ENCODE data around the gene RDH11.

The RDH11 gene

DNA sequence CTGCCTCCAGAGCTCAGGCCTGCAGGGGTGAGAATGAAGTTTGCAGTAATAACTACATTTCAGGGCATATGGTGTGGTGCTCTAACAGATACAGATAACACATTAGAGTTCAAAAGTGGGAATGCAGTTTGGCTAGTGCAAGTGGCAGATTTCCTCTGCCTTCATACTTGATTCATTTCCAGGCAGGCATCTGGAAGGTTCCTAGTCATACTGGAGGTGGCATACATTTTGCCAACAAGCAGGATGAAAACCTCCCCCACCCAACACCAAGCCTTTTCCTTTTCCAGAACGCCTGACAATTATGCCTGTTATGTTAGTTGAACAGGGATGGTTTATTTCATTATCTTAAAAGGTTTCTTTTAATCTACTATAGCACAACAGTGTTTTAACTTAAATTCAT, 45.4 kb downstream of the RDH11 start:
- DNase-seq (ENCODE audit: low spot score) = no peak

DNA sequence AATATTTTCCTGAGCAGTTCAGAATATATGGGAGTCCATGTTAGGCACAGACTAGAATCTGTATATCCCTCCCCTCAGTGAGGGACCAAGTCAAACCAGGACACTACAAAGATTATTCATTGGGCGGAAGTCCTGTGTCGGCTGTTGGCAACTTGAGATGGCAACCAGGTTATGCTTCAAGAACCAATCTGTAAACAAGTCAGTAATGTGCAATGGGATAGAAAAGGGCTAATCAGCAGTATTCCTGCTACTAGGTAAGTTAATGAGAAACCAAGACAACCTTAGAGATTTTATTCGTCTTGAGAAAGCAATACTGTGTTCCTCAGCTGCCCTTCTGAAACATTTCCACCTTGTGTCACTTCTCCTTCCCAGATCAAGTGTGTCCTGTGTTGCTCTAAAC, 49.4 kb downstream of the RDH11 start:
- DNase-seq (ENCODE audit: low spot score) = no peak

DNA sequence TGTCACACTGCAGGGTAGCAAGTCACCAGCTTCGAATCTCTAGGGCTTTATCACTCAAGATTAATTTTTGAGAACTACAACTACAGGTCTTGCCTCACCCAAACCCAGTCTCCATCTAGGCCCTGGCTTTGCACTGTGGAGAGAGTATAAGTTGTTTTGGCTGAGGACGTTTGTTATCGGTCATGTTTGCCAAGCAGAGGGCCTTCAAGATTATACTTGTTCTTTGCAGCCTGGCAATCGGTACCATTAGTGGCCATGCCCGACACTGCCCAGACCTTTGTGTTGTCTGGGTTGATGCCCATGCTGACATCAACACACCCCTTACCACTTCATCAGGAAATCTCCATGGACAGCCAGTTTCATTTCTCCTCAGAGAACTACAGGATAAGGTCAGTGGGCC, 50.1 kb downstream of the RDH11 start:
- no peak for DNase-seq (ENCODE audit: low spot score)

DNA sequence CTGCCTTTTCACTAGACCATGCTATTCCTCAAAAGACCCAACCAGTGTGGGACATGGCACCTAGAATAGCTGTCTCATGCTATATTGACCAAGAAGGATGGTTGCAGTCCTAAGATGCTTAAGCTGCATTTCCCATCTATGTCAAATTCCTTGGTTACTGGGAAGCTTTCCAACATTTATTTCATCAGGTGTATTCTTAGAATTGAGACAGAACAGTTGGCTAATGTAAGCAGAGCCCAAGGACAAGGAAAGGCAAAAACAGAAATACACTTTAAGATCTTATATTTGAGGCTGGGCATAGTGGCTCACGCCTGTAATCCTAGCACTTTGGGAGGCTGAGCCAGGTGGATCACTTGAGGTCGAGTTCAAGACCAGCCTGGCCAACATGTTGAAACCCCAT, 51.1 kb downstream of the RDH11 start:
- no peak for DNase-seq (ENCODE audit: low spot score)

DNA sequence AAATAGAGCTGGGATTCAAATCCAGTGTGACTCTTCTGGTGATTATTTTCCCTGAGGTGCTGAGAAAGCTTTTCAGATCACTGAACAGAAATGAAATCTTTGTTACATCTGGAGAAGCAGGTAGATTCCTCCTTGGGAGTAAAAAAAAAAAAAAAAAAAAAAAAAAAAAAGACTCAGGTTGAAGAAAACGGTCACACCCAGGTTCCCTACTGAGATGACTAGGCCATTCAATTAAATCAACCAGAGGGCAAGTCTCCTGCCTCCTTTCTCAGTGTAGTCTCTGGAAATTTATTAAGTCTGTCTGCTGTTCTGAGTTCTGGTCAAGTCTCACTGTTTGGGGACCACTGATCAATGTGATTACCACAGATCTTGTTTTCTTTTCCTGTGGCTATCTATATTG, 51.9 kb downstream of the RDH11 start:
- no peak for DNase-seq (ENCODE audit: low spot score)

DNA sequence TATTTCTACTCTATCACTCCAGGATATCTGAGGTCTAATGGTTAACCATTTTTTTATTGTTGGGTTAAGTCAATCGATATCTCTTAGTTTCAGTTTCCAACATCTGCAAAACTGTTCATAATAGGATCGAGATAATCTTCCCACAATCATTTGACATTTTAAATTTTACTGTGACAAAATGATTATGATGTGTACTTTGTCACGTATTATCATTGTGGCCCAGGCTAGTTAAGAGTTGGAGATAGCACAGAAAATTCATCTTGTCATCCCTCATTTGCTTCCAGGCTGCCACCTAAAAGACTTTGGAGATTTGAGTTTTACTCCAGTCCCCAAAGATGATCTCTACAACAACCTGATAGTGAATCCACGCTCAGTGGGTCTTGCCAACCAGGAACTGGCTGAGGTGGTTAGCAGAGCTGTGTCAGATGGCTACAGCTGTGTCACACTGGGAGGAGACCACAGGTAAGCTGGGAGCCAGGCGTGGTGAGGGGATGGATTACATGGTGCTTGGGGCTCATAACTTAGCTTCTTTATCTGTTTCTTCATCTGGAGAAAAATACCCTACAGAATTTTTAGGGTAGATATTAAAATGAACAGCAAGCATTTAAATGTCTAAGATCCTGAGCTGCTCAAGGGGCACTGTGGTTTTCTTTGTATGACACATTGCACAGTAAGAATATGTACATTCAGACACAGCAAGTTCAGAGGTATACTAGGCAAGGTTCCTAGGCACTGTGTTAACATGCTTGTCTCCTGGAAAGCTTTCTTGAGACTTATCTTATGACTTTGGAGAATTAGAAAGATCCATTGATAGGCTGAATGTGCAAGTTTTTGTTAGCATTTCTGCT, 53.4 kb downstream of the RDH11 start:
- no peak for DNase-seq (ENCODE audit: low spot score)

DNA sequence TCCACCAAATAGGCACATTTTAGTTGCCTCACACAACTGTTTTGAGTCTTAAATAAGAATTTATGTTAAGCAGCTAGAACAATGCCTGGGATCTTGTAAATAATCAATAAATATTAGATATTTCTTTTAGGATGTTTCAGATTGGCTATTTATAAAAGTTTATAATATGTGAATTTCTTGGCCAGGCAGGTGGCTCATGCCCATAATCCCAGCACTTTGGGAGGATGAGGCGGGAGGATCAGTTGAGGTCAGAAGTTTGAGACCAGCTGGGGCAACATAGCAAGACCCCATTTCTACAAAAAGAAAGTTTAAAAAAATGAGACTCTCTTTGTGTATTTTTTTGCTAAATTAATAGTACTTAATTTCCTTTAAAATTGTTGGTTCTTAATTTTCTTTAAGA, 54.1 kb downstream of the RDH11 start:
- DNase-seq (ENCODE audit: low spot score) = no peak

DNA sequence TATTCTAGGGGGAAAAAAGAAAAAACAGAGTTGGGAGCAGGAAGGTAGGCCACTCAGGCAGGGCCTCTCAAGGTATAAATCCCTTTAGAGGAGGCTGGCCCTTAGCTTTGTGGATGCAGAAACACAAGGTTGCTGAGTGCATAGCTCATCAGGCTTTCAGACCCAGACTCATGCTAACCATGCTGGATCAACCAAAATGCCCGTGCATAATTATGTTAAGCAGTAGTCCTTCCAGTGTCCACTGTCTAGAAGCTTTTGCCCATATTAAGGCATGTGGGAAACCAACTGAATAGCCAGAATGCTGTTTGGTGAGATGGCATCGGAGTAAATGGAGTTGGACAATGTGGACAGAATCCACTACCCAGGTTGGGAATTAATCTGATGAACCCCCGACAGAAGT, 56.9 kb downstream of the RDH11 start:
- DNase-seq (ENCODE audit: low spot score) = no peak

DNA sequence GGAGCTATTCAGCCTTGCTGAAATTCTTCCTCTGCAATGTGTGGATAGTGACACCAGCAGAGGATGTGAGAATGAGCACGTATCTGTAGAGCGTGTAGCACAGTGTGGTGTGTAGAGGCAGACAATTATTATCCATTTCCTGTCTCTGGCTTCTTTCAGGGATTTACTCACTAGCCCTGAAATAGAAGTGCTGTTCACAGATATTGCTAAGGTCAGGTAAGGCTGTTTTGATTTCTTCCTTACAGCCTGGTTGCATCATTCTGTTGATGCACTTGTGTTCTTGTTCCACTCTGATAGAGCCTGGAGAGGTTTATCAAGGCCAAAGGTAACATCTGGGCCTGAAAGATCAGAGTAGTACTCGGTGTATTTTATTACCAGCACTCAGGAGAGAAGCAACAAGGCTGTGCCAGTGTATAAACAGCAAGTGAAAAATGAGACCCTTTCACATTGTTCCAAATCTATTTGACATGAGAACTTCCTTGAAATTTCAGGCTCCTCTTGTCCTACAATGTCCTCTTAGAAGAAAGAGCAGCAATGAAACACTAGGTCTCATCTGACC, 59.1 kb downstream of the RDH11 start:
- DNase-seq (ENCODE audit: low spot score) = peak; percentile 72

DNA sequence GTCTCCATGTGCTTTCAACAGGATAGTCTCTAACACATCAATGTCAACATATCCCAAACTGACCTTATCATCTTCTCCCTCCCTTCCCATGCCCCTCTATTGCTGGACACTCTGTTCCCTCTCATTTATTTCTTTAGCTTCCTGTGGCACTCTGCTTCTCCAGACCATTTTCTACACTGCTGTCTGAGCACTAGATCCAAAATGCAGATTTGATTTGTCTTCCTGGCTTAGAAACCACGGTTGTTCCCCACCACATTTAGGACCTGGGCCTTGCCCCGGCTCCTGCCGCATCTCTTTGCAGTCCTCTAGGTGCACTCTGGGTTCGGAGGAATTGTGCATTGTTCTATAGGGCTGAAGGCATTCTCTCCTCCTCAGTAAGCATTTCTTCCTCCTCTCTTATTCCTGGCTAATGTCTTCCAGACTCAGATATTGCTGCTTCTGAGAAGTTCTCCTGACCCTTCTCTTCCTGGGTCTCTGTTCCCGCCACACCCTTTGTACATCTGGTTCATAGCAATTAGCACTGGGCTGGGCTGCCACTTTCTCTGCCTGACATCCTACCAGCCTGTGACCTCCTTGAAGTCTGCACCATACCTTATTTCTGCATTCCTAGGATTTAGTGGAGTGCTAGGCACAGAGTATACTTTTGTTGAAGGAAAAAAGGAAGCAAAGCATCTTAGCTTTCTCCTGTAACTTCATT, 62.0 kb downstream of the RDH11 start:
- no peak for DNase-seq (ENCODE audit: low spot score)

DNA sequence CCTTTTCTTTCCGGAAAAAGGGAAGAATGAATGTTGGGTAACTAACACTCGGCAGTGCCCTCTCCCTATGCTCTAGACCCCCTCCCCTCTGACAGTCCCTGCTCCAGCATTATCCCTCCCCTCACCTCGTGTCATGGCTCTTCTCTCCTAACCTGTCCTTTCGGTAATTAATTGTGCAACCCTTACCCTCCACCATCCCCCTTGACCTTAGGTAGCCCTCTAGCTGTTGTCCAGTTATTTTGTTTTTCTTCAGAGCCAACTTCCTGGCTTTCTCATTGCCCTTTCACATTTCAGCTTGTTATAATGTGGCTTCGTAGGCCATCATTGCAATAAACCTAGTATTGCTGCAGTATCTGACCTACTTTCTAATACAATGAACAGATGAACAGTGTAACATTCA, 64.6 kb downstream of the RDH11 start:
- no peak for DNase-seq (ENCODE audit: low spot score)

DNA sequence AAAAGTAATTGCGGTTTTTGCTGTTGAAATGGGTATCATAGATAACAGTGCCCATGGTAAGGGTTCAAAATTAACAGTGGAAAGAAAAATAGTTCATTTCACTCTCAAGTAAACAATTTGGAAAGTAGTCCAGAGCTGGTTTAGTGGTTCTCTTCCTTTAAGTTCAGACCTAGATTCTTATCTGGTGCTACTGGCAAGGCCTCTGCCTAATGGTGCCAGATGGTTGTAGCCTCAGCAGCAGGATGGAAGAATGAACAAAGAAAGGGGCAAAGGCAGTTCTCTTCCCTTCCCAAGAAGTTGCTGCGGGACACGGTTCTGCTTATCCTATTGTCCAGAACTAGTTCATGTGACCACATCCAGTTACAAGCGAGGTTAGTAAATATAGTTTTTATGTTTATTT, 65.4 kb downstream of the RDH11 start:
- no peak for DNase-seq (ENCODE audit: low spot score)

DNA sequence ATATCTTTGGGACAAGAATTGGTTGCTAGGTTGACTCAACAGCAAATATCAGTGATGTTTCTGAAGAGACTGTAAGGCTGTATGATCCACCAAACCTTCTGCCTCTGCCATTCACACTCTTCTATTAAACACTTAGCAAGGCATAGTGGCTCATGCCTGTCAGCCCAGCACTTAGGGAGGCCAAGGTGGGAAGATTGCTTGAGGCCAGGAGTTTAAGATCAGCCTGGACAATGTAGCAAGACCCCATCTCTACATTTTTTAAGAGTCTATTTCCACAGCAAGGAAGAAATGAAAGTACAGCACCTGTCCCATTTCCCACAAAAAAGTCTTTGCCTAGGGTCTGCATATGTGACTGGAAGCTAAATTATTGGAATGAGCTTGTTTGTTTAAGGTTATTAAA, 68.0 kb downstream of the RDH11 start:
- no peak for DNase-seq (ENCODE audit: low spot score)

Data from hematopoietic multipotent progenitor cell treated with erythropoietin and hydrocortisone succinate and interleukin-3 and kit ligand, for 17 days (in vitro differentiated cells).